K562 (cell line): ENCODE results near the gene ADIPOR2. TPM values are rescaled to one million over a fixed set of nuclear protein-coding genes. Genes with fewer than 3 reads are reported as not detected.

ENCODE experiments used
- ASH1L ChIP-seq: fragments of 450-650 bp; IDR thresholded peaks from 2 replicates; pipeline ENCODE4 v1.6.1; 2018; ENCODE audit warnings: borderline replicate concordance, mild to moderate bottlenecking, low read depth; ENCODE audit not compliant: partially characterized antibody
- BCLAF1 ChIP-seq, 2 experiments: fragments of 450-650 bp in 1 of 2; IDR thresholded peaks; 2 replicates each; pipeline ENCODE4 v1.6.1; 2011 to 2017; ENCODE audit warnings: low read depth in 2 of 2, antibody characterized with exemption in 1 of 2, borderline replicate concordance in 1 of 2, low read length in 1 of 2, mild to moderate bottlenecking in 1 of 2, mixed read lengths in 1 of 2; ENCODE audit not compliant: control insufficient read depth in 1 of 2
- CCNT2 ChIP-seq: IDR thresholded peaks from 2 replicates; pipeline ENCODE4 v1.6.1; 2011; ENCODE audit warnings: borderline replicate concordance, low read depth, mild to moderate bottlenecking, moderate library complexity, mixed read lengths, low read length; ENCODE audit not compliant: insufficient read length; ENCODE audit errors: extremely low read depth
- HDAC2 ChIP-seq: fragments of 450-650 bp; IDR thresholded peaks from 2 replicates; pipeline ENCODE4 v1.6.1; 2016; ENCODE audit warnings: mild to moderate bottlenecking
- HES1 ChIP-seq: fragments of 450-650 bp; IDR thresholded peaks from 2 replicates; pipeline ENCODE4 v1.6.1; 2016; ENCODE audit warnings: low read depth, mild to moderate bottlenecking, moderate library complexity
- KDM2B ChIP-seq: fragments of 250-450 bp; sonication (Bioruptor Pico); IDR thresholded peaks from 2 replicates; pipeline ENCODE4 v1.8.0; 2021; ENCODE audit warnings: mild to moderate bottlenecking, moderate library complexity
- KLF6 ChIP-seq: fragments of 250-450 bp; sonication (Bioruptor Pico); IDR thresholded peaks from 2 replicates; pipeline ENCODE4 v1.4.0; 2020; ENCODE audit warnings: mild to moderate bottlenecking, moderate library complexity, borderline replicate concordance
- L3MBTL2 ChIP-seq: fragments of 450-650 bp; IDR thresholded peaks from 2 replicates; pipeline ENCODE4 v1.6.1; 2016; ENCODE audit warnings: mild to moderate bottlenecking, moderate library complexity
- MAX ChIP-seq: sonication (generic); formaldehyde crosslinking; IDR thresholded peaks from 2 replicates; pipeline ENCODE4 v1.9.0; 2022; ENCODE audit warnings: mild to moderate bottlenecking, missing genetic modification reagents
- PKNOX1 ChIP-seq: fragments of 450-650 bp; IDR thresholded peaks from 2 replicates; pipeline ENCODE4 v1.6.1; 2016
- RBBP5 ChIP-seq: fragments of 200-600 bp; sonication (generic); IDR thresholded peaks from 2 replicates; pipeline ENCODE4 v1.6.1; 2012; ENCODE audit warnings: borderline replicate concordance, mild to moderate bottlenecking, low read length, control low read depth, inconsistent platforms; ENCODE audit not compliant: insufficient read depth, poor library complexity, severe bottlenecking
- SLC30A9 ChIP-seq: fragments of 250-450 bp; sonication (Bioruptor Pico); IDR thresholded peaks from 2 replicates; pipeline ENCODE4 v1.8.0; 2022; ENCODE audit warnings: mild to moderate bottlenecking, moderate library complexity
- SNRNP70 ChIP-seq: fragments of 200-400 bp; formaldehyde crosslinking; optimal IDR thresholded peaks from 2 replicates; pipeline ENCODE3; 2017; ENCODE audit warnings: low read depth, low read length
- TCFL5 ChIP-seq: fragments of 250-450 bp; sonication (Bioruptor Pico); conservative IDR thresholded peaks from 2 replicates; pipeline ENCODE4 v1.6.1; 2021; ENCODE audit warnings: mild to moderate bottlenecking, moderate library complexity, matching md5 sums
- ZNF24 ChIP-seq: fragments of 450-650 bp; IDR thresholded peaks from 2 replicates; pipeline ENCODE4 v1.6.1; 2016
- ZNF395 ChIP-seq: fragments of 200-800 bp; sonication (Bioruptor generic); IDR thresholded peaks from 2 replicates; pipeline ENCODE4 v1.6.1; 2017; ENCODE audit warnings: missing genetic modification characterization, missing compliant biosample characterization
- polyA plus RNA-seq, 8 experiments: library from polyadenylated mRNA; depleted of rRNA in 4 of 8; stranded (reverse) in 5 of 8; unstranded in 3 of 8; fragments of >200 nt; fragmentation: Nextera tagmentation in 2 of 8; fragmentation: Illumina TruSeq in 1 of 8; extraction: Ambion mirVana in 2 of 8; extraction: Trizol in 1 of 8; gene quantifications; 2 replicates each; pipeline versions ENCODE4 v1.2.1 to v1.2.3, GENCODE V29; 2011 to 2014; ENCODE audit warnings: inconsistent platforms in 1 of 8, missing spikeins in 1 of 8
- total RNA-seq, 7 experiments: library from RNA; depleted of rRNA in 6 of 7; stranded (reverse); fragments of >200 nt in 6 of 7; fragmentation: Illumina TruSeq in 2 of 7; extraction: Trizol in 2 of 7; gene quantifications; 2 replicates each; pipeline versions ENCODE4 v1.2.1 to v1.2.3, GENCODE V29; 2011 to 2021; ENCODE audit warnings: low replicate concordance in 1 of 7

ADIPOR2 gene
- total and polyA plus RNA-seq, 9 of the 15 experiments (the other 6 are each of a cell fraction or from before 2014, with no cell fraction given), result 10.9 to 63.5 (median 46.0) TPM

- no peak for TF ChIP-seq BCLAF1 (IDR thresholded peaks at IDR 0.05; ENCODE audit: borderline replicate concordance in 1 of 2, control insufficient read depth in 1 of 2, low read depth in 2 of 2, low read length in 1 of 2)
- no peak for TF ChIP-seq SLC30A9 (CRISPR knock-in tag)
- no peak for TF ChIP-seq ASH1L
- no peak for TF ChIP-seq MAX
- TF ChIP-seq KLF6, result no peak
- no peak for TF ChIP-seq L3MBTL2
- 0 out of 2 replicates have a peak, but pooled peaks have one; percentile 6 for TF ChIP-seq PKNOX1
- TF ChIP-seq SNRNP70, result no peak
- no peak for TF ChIP-seq ZNF395 (CRISPR knock-in tag)
- no peak for TF ChIP-seq HES1
- TF ChIP-seq HDAC2, result no peak
- TF ChIP-seq CCNT2, result peak; percentile 24
- no peak for TF ChIP-seq RBBP5
- TF ChIP-seq ZNF24, result no peak
- TF ChIP-seq KDM2B, result no peak
- TF ChIP-seq TCFL5, result no peak
- TF ChIP-seq, all 486 proteins: peak for 23
Measured at GRCh38 chr12:1691123-1692007, 495 bp downstream of the ADIPOR2 start (continued).
